A549 (cell line): Measurements from ENCODE around the gene UGT1A3.

Experiments
- CEBPB ChIP-seq, 2 experiments: fragments of >200 bp in 1 of 2; sonication (Bioruptor Twin) in 1 of 2; formaldehyde crosslinking in 1 of 2; IDR thresholded peaks; 2 replicates each; pipeline ENCODE4 v1.6.1; 2012 to 2016
- TF ChIP-seq, protein P1 (sequence below): fragments of >200 bp; sonication (Bioruptor Twin); formaldehyde crosslinking; IDR thresholded peaks from 3 replicates; pipeline ENCODE4 v1.5.1; 2016

DNA sequence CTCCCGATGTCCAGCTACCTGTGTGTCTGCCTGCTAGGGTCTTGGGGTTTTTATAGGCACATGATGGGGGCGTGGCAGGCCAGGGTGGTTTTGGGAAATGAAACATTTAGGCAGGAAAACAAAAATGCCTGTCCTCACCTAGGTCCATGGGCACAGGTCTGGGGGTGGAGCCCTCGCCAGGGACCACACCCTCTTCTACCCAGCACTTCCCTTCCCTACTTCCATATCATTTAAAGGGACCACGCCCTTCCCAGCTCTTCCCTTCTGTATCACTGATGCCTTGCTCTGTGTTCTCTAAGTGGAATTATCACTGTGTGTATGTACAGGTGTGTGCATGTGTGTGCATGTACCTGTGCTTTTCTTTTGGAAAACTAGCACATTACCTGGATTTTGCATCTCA is 37.6 kb downstream of the UGT1A3 start:
- TF ChIP-seq, protein P1, sequence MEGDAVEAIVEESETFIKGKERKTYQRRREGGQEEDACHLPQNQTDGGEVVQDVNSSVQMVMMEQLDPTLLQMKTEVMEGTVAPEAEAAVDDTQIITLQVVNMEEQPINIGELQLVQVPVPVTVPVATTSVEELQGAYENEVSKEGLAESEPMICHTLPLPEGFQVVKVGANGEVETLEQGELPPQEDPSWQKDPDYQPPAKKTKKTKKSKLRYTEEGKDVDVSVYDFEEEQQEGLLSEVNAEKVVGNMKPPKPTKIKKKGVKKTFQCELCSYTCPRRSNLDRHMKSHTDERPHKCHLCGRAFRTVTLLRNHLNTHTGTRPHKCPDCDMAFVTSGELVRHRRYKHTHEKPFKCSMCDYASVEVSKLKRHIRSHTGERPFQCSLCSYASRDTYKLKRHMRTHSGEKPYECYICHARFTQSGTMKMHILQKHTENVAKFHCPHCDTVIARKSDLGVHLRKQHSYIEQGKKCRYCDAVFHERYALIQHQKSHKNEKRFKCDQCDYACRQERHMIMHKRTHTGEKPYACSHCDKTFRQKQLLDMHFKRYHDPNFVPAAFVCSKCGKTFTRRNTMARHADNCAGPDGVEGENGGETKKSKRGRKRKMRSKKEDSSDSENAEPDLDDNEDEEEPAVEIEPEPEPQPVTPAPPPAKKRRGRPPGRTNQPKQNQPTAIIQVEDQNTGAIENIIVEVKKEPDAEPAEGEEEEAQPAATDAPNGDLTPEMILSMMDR, result no peak
- TF ChIP-seq CEBPB (IDR thresholded peaks at IDR 0.05), result no peak
